H9 (cell line): Measurements from ENCODE around the gene SLC24A3. TPM values are rescaled to one million over a fixed set of nuclear protein-coding genes. Genes with fewer than 3 reads are reported as not detected.

Experiments used
- DNase-seq: peaks from one replicate; pipeline ENCODE4 v3.0.0-alpha.2; 2017
- H2AFZ ChIP-seq: one replicate; pipeline ENCODE4 v1.6.1; 2013; ENCODE audit warnings: mild to moderate bottlenecking, low read length, control low read depth, moderate library complexity
- H2AK5ac ChIP-seq: 2 replicates; pipeline ENCODE4 v1.6.1; 2013; ENCODE audit warnings: low read length, control low read depth, mixed read lengths; ENCODE audit not compliant: insufficient read length
- H2BK120ac ChIP-seq: one replicate; pipeline ENCODE4 v1.6.1; 2013; ENCODE audit warnings: low read depth, mild to moderate bottlenecking, low read length, control low read depth, inconsistent platforms; ENCODE audit not compliant: poor library complexity, severe bottlenecking
- H2BK12ac ChIP-seq: 2 replicates; pipeline ENCODE4 v1.6.1; 2013; ENCODE audit warnings: low read length, control low read depth, mixed read lengths, low read depth; ENCODE audit not compliant: insufficient read length
- H2BK15ac ChIP-seq: 2 replicates; pipeline ENCODE4 v1.6.1; 2013; ENCODE audit warnings: low read depth, low read length, control low read depth
- H2BK20ac ChIP-seq: one replicate; pipeline ENCODE4 v1.6.1; 2013; ENCODE audit warnings: low read depth, mild to moderate bottlenecking, low read length, control low read depth, inconsistent platforms; ENCODE audit not compliant: poor library complexity, severe bottlenecking
- H2BK5ac ChIP-seq: 2 replicates; pipeline ENCODE4 v1.6.1; 2013; ENCODE audit warnings: low read length, control low read depth, mixed read lengths; ENCODE audit not compliant: insufficient read length
- H3K14ac ChIP-seq: 2 replicates; pipeline ENCODE4 v1.6.1; 2013; ENCODE audit warnings: low read length, control low read depth; ENCODE audit not compliant: insufficient read depth
- H3K18ac ChIP-seq: 2 replicates; pipeline ENCODE4 v1.6.1; 2013; ENCODE audit warnings: low read depth, mild to moderate bottlenecking, mixed read lengths, low read length, control low read depth; ENCODE audit not compliant: insufficient read length
- H3K23ac ChIP-seq: 2 replicates; pipeline ENCODE4 v1.6.1; 2013; ENCODE audit warnings: low read length, control low read depth, mixed read lengths, low read depth; ENCODE audit not compliant: insufficient read length
- H3K23me2 ChIP-seq: 2 replicates; pipeline ENCODE4 v1.6.1; 2013; ENCODE audit warnings: low read depth, mild to moderate bottlenecking, mixed read lengths, low read length, control low read depth; ENCODE audit not compliant: insufficient read length, poor library complexity, severe bottlenecking
- H3K27ac ChIP-seq: 2 replicates; pipeline ENCODE4 v1.5.1; 2013; ENCODE audit warnings: low read length, control low read depth, mixed read lengths, low read depth; ENCODE audit not compliant: insufficient read length
- H3K27me3 ChIP-seq: 2 replicates; pipeline ENCODE4 v1.6.1; 2013; ENCODE audit warnings: low read length, control low read depth, inconsistent platforms; ENCODE audit not compliant: insufficient read depth
- H3K4ac ChIP-seq: 2 replicates; pipeline ENCODE4 v1.6.1; 2013; ENCODE audit warnings: low read depth, mild to moderate bottlenecking, control low read depth, inconsistent platforms, low read length, moderate library complexity
- H3K4me1 ChIP-seq: 2 replicates; pipeline ENCODE4 v1.6.1; 2013; ENCODE audit warnings: low read length, control low read depth, inconsistent platforms; ENCODE audit not compliant: insufficient read depth
- H3K4me2 ChIP-seq: 2 replicates; pipeline ENCODE4 v1.6.1; 2013; ENCODE audit warnings: low read length, control low read depth, mixed read lengths; ENCODE audit not compliant: insufficient read length, insufficient read depth
- H3K56ac ChIP-seq: 2 replicates; pipeline ENCODE4 v1.6.1; 2013; ENCODE audit warnings: low read depth, mild to moderate bottlenecking, mixed read lengths, low read length, control low read depth; ENCODE audit not compliant: insufficient read length
- H3K79me1 ChIP-seq: 2 replicates; pipeline ENCODE4 v1.6.1; 2013; ENCODE audit warnings: low read depth, mild to moderate bottlenecking, moderate library complexity, low read length, control low read depth, inconsistent platforms; ENCODE audit not compliant: insufficient read depth, poor library complexity, severe bottlenecking
- H3K79me2 ChIP-seq: 2 replicates; pipeline ENCODE4 v1.6.1; 2013; ENCODE audit warnings: low read length, control low read depth, inconsistent platforms; ENCODE audit not compliant: insufficient read depth
- H3K9ac ChIP-seq: 2 replicates; pipeline ENCODE4 v1.6.1; 2013; ENCODE audit warnings: low read length, control low read depth, mixed read lengths; ENCODE audit not compliant: insufficient read length; ENCODE audit errors: extremely low read depth
- H3K9me3 ChIP-seq: one replicate; pipeline ENCODE4 v1.6.1; 2013; ENCODE audit warnings: low read depth, low read length, inconsistent platforms; ENCODE audit not compliant: control insufficient read depth
- H3T11ph ChIP-seq: one replicate; pipeline ENCODE4 v1.6.1; 2013; ENCODE audit warnings: mild to moderate bottlenecking, low read length, control low read depth, inconsistent platforms
- H4K20me1 ChIP-seq: one replicate; pipeline ENCODE4 v1.6.1; 2013; ENCODE audit not compliant: control insufficient read depth, insufficient read length, insufficient read depth
- H4K5ac ChIP-seq: 2 replicates; pipeline ENCODE4 v1.6.1; 2013; ENCODE audit warnings: low read depth, mild to moderate bottlenecking, mixed read lengths, low read length, control low read depth; ENCODE audit not compliant: insufficient read length
- H4K8ac ChIP-seq: replicated peaks from 2 replicates; pipeline ENCODE4 v1.6.1; 2013; ENCODE audit warnings: low read length, control low read depth, mixed read lengths, low read depth; ENCODE audit not compliant: insufficient read length
- H4K91ac ChIP-seq: 2 replicates; pipeline ENCODE4 v1.6.1; 2013; ENCODE audit warnings: low read depth, mild to moderate bottlenecking, moderate library complexity, mixed read lengths, low read length, control low read depth; ENCODE audit not compliant: insufficient read length
- H3K27ac Mint-ChIP-seq, 3 experiments: 2 replicates in 2 of 3; 3 replicates in 1 of 3; pipeline ENCODE4 v1.8.0; 2020 to 2021; ENCODE audit warnings: mixed read lengths in 3 of 3, mild to moderate bottlenecking in 1 of 3, moderate library complexity in 1 of 3
- H3K27me3 Mint-ChIP-seq: 2 replicates; pipeline ENCODE4 v1.8.0; 2021; ENCODE audit warnings: low read depth, mild to moderate bottlenecking, moderate library complexity, mixed read lengths
- H3K36me3 Mint-ChIP-seq, 3 experiments: 2 replicates in 2 of 3; 3 replicates in 1 of 3; pipeline ENCODE4 v1.8.0; 2020 to 2021; ENCODE audit warnings: low read depth in 3 of 3, mixed read lengths in 3 of 3; ENCODE audit not compliant: insufficient read depth in 1 of 3
- H3K4me1 Mint-ChIP-seq, 2 experiments: 2 replicates each; pipeline ENCODE4 v1.8.0; 2020; ENCODE audit warnings: mixed read lengths in 2 of 2
- H3K4me3 Mint-ChIP-seq, 2 experiments: 2 replicates in 1 of 2; 3 replicates in 1 of 2; pipeline ENCODE4 v1.8.0; 2020 to 2021; ENCODE audit warnings: mild to moderate bottlenecking in 2 of 2, mixed read lengths in 2 of 2, moderate library complexity in 1 of 2
- H3K9me3 Mint-ChIP-seq, 2 experiments: 2 replicates in 1 of 2; 3 replicates in 1 of 2; pipeline ENCODE4 v1.8.0; 2020; ENCODE audit warnings: mild to moderate bottlenecking in 2 of 2, mixed read lengths in 2 of 2, moderate library complexity in 1 of 2
- WGBS: extraction: QIAGEN DNeasy Blood & Tissue Kit; methylation state at CpG from one replicate; pipeline ENCODE4 v1.1.7; 2013; ENCODE audit warnings: missing lambda C conversion rate, low lambda C conversion rate, mixed read lengths; ENCODE audit not compliant: insufficient read length; ENCODE audit errors: extremely low coverage; 5-methylcytosine and 5-hydroxymethylcytosine counted together
- total RNA-seq: library from RNA; stranded (reverse); gene quantifications from 2 replicates; pipeline ENCODE4 v1.2.1, GENCODE V29; 2021
- TF ChIP-seq, protein P1 (sequence below): fragments of 200-600 bp; sonication (generic); conservative IDR thresholded peaks from 3 replicates; pipeline ENCODE4 v1.8.0; 2021; ENCODE audit warnings: antibody characterized with exemption, mild to moderate bottlenecking

The SLC24A3 gene
- total RNA-seq, 1 experiment from 2014 or later, result 0.83 TPM

- H3K4me1 ChIP-seq, result no peaks in the 10 kb centered on the region
- no peak overlapping the region for H2AK5ac ChIP-seq
- Mint-ChIP-seq H3K27ac (no peak overlapping the region), H3K9me3 (peaks cover 11 to 13% of the 10 kb centered on the region in 2 experiments), H3K27me3 (peaks cover 4% of the 10 kb centered on the region; the same call in 1 of the 2 replicates), H3K4me1 (peaks cover 4% of the 10 kb centered on the region in 2 experiments; a peak in 3 of 4 replicates), H3K4me3 (no peak overlapping the region), H3K36me3 (peaks cover 4 to 18% (median 13%) of the 10 kb centered on the region in 3 experiments; a peak in 5 of 7 replicates)
- H3K27me3 ChIP-seq, result no peaks in the 10 kb centered on the region; the same call in 1 of the 2 replicates
- H3T11ph ChIP-seq, result no peak overlapping the region
- no CpG with 5 or more reads among the region's 2 CpGs for WGBS
- TF ChIP-seq, protein P1, sequence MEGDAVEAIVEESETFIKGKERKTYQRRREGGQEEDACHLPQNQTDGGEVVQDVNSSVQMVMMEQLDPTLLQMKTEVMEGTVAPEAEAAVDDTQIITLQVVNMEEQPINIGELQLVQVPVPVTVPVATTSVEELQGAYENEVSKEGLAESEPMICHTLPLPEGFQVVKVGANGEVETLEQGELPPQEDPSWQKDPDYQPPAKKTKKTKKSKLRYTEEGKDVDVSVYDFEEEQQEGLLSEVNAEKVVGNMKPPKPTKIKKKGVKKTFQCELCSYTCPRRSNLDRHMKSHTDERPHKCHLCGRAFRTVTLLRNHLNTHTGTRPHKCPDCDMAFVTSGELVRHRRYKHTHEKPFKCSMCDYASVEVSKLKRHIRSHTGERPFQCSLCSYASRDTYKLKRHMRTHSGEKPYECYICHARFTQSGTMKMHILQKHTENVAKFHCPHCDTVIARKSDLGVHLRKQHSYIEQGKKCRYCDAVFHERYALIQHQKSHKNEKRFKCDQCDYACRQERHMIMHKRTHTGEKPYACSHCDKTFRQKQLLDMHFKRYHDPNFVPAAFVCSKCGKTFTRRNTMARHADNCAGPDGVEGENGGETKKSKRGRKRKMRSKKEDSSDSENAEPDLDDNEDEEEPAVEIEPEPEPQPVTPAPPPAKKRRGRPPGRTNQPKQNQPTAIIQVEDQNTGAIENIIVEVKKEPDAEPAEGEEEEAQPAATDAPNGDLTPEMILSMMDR, result no peak
- no peak overlapping the region for H2BK20ac ChIP-seq
- no peak overlapping the region for H3K18ac ChIP-seq
- peaks cover 5% of the 10 kb centered on the region for H3K9me3 ChIP-seq
- no peak overlapping the region for H2BK15ac ChIP-seq
- H3K79me2 ChIP-seq, result no peaks in the 10 kb centered on the region
- H2BK12ac ChIP-seq, result no peak overlapping the region
- H3K79me1 ChIP-seq, result no peaks in the 10 kb centered on the region
- H3K56ac ChIP-seq, result no peak overlapping the region
- no peak for DNase-seq
- no peak overlapping the region for H4K5ac ChIP-seq
- no peak overlapping the region for H3K23ac ChIP-seq
- H3K9ac ChIP-seq, result no peak overlapping the region
- H3K23me2 ChIP-seq, result no peaks in the 10 kb centered on the region
- H3K4me2 ChIP-seq, result no peak overlapping the region
- no peak overlapping the region for H3K4ac ChIP-seq
- H4K91ac ChIP-seq, result no peak overlapping the region
- H4K8ac ChIP-seq, result no peak overlapping the region
- no peak overlapping the region for H3K27ac ChIP-seq
- no peak overlapping the region for H3K14ac ChIP-seq
- no peak overlapping the region for H2AFZ ChIP-seq
- H2BK5ac ChIP-seq, result no peak overlapping the region
- no peaks in the 10 kb centered on the region for H4K20me1 ChIP-seq
- H2BK120ac ChIP-seq, result no peak overlapping the region
These were observed 485.0 kb downstream of the SLC24A3 start for GRCh38 chr20:19697415-19697814.
